HepG2 (cell line): Measurements from ENCODE around the gene CAPN3. TPM values are rescaled to one million over a fixed set of nuclear protein-coding genes. Genes with fewer than 3 reads are reported as not detected.

ENCODE experiments used
- ATAC-seq: fragments of 200-7000 bp; cut with Tn5 transposase; 3 replicates; pipeline ENCODE4 v1.9.1; 2020; ENCODE audit warnings: mild to moderate bottlenecking, moderate library complexity
- BruUV-seq: library from RNA; stranded (reverse); fragments of 400-500 nt; replicated peaks from 2 replicates; lab custom pipeline; 2021; lab: Mats Ljungman, UMichigan
- CTCF ChIA-PET: fragments of 300-600 bp; formaldehyde crosslinking; extraction: SDS; loops from one replicate; lab custom pipeline; 2021; ENCODE audit warnings: low total read pairs, inconsistent platforms, low intra/inter-chr PET ratio; lab: Yijun Ruan, JAX
- POLR2A ChIA-PET: fragments of 350-600 bp; sonication (Branson Sonifier 250); formaldehyde crosslinking; loops from one replicate; lab custom pipeline; 2020; ENCODE audit warnings: antibody characterized with exemption, inconsistent platforms; lab: Yijun Ruan, JAX
- DNase-seq: peaks from one replicate; pipeline ENCODE4 v3.0.0-alpha.2; 2015; ENCODE audit warnings: low spot score
- FAIRE-seq: peaks from 3 replicates; lab custom pipeline; 2011; peaks lifted over from hg19 to GRCh38; lab: Jason Lieb, UNC
- H2AFZ ChIP-seq: one replicate; pipeline ENCODE4 v1.6.1; 2011; ENCODE audit warnings: low read length, inconsistent platforms
- H3K27ac ChIP-seq: fragments of 300-600 bp; 3 replicates; pipeline ENCODE4 v1.8.0; 2011; ENCODE audit warnings: mixed run types, mild to moderate bottlenecking, mixed read lengths, low read length, inconsistent platforms; ENCODE audit not compliant: insufficient read depth; ENCODE audit errors: extremely low read length
- H3K27me3 ChIP-seq, 2 experiments: fragments of 200-600 bp in 1 of 2; 2 replicates in 1 of 2; 3 replicates in 1 of 2; pipeline versions ENCODE4 v1.6.0 to v1.8.0; 2011; ENCODE audit warnings: low read length in 2 of 2, mild to moderate bottlenecking in 2 of 2, moderate library complexity in 2 of 2, inconsistent platforms in 1 of 2; ENCODE audit not compliant: insufficient read depth in 2 of 2, control insufficient read depth in 1 of 2
- H3K36me3 ChIP-seq, 2 experiments: fragments of 200-600 bp in 1 of 2; replicated peaks in 1 of 2; 2 replicates in 1 of 2; 3 replicates in 1 of 2; pipeline versions ENCODE4 v1.5.1 to v1.8.0; 2011; ENCODE audit warnings: low read length in 2 of 2, inconsistent platforms in 1 of 2; ENCODE audit not compliant: insufficient read depth in 2 of 2, control insufficient read depth in 1 of 2
- H3K4me1 ChIP-seq: 2 replicates; pipeline ENCODE4 v1.5.1; 2012; ENCODE audit warnings: low read length, inconsistent platforms; ENCODE audit not compliant: insufficient read depth
- H3K4me2 ChIP-seq: 2 replicates; pipeline ENCODE4 v1.6.0; 2011; ENCODE audit warnings: low read depth, low read length, inconsistent platforms
- H3K4me3 ChIP-seq, 3 experiments: fragments of 200-600 bp in 1 of 3; sonication (generic), shearing (Covaris generic) in 1 of 3; replicated peaks in 1 of 3; 2 replicates each; pipeline ENCODE4 v1.5.1; 2011 to 2016; ENCODE audit warnings: low read length in 3 of 3, inconsistent platforms in 2 of 3, low read depth in 2 of 3, mild to moderate bottlenecking in 2 of 3, control low read depth in 1 of 3, mixed read lengths in 1 of 3; ENCODE audit not compliant: insufficient read depth in 1 of 3
- H3K79me2 ChIP-seq: one replicate; pipeline ENCODE4 v1.6.1; 2011; ENCODE audit warnings: low read length, inconsistent platforms; ENCODE audit not compliant: insufficient read depth
- H3K9ac ChIP-seq: 2 replicates; pipeline ENCODE4 v1.6.0; 2011; ENCODE audit warnings: mild to moderate bottlenecking, low read depth, low read length, inconsistent platforms; ENCODE audit not compliant: insufficient read depth
- H3K9me3 ChIP-seq: 2 replicates; pipeline ENCODE4 v1.5.1; 2012; ENCODE audit warnings: mild to moderate bottlenecking, low read length
- H4K20me1 ChIP-seq: 2 replicates; pipeline ENCODE4 v1.6.0; 2011; ENCODE audit warnings: inconsistent platforms, mild to moderate bottlenecking, low read length, moderate library complexity; ENCODE audit not compliant: insufficient read depth
- CREB3 ChIP-seq: sonication (generic); formaldehyde crosslinking; IDR thresholded peaks from 2 replicates; pipeline ENCODE4 v1.5.0; 2020; ENCODE audit warnings: missing genetic modification reagents
- ERF ChIP-seq: IDR thresholded peaks from 2 replicates; pipeline ENCODE4 v1.6.1; 2018; ENCODE audit warnings: missing biosample characterization, missing genetic modification reagents
- EZH2 ChIP-seq: conservative IDR thresholded peaks from 2 replicates; pipeline ENCODE4 v1.6.1; 2012; ENCODE audit warnings: mild to moderate bottlenecking, low read depth, low read length, moderate library complexity
- FLYWCH1 ChIP-seq: sonication (generic); formaldehyde crosslinking; IDR thresholded peaks from 2 replicates; pipeline ENCODE4 v1.8.1; 2023; ENCODE audit warnings: mild to moderate bottlenecking, missing genetic modification reagents
- PITX1 ChIP-seq: sonication (generic); formaldehyde crosslinking; IDR thresholded peaks from 2 replicates; pipeline ENCODE4 v1.5.1; 2020; ENCODE audit warnings: mild to moderate bottlenecking, missing genetic modification reagents
- RAD51 ChIP-seq: fragments of 450-650 bp; IDR thresholded peaks from 2 replicates; pipeline ENCODE4 v1.6.1; 2016; ENCODE audit warnings: borderline replicate concordance
- STAT6 ChIP-seq: sonication (generic); formaldehyde crosslinking; IDR thresholded peaks from 2 replicates; pipeline ENCODE4 v1.4.0; 2020; ENCODE audit warnings: missing genetic modification reagents, mild to moderate bottlenecking, borderline replicate concordance
- TCF12 ChIP-seq, 2 experiments: fragments of 450-650 bp in 1 of 2; sonication (generic) in 1 of 2; formaldehyde crosslinking in 1 of 2; IDR thresholded peaks; 2 replicates each; pipeline versions ENCODE4 v1.6.1 to v1.8.0; 2017 to 2022; ENCODE audit warnings: antibody characterized with exemption in 1 of 2, mild to moderate bottlenecking in 1 of 2, missing genetic modification reagents in 1 of 2, moderate library complexity in 1 of 2
- ZBTB20 ChIP-seq: sonication (generic); formaldehyde crosslinking; IDR thresholded peaks from 2 replicates; pipeline ENCODE4 v1.8.1; 2023; ENCODE audit warnings: missing genetic modification reagents, low read depth, mild to moderate bottlenecking, borderline replicate concordance
- ZNF382 ChIP-seq: sonication (generic); formaldehyde crosslinking; IDR thresholded peaks from 2 replicates; pipeline ENCODE4 v1.5.0; 2020; ENCODE audit warnings: missing genetic modification reagents, mild to moderate bottlenecking, borderline replicate concordance
- ZNF616 ChIP-seq: sonication (generic); formaldehyde crosslinking; IDR thresholded peaks from 2 replicates; pipeline ENCODE4 v1.5.0; 2020; ENCODE audit warnings: low read depth, mild to moderate bottlenecking, missing genetic modification reagents
- ZNF775 ChIP-seq: sonication (generic); formaldehyde crosslinking; IDR thresholded peaks from 2 replicates; pipeline ENCODE4 v1.4.0; 2020; ENCODE audit warnings: missing genetic modification reagents, mild to moderate bottlenecking, moderate library complexity, borderline replicate concordance
- whole genome bisulfite sequencing: methylation state at CpG from one replicate; pipeline ENCODE4 v1.1.6; 2017; ENCODE audit warnings: low lambda C conversion rate; 5-methylcytosine and 5-hydroxymethylcytosine counted together
- in situ Hi-C: cut with HindIII; loops from 2 replicates; pipeline ENCODE4 v1.10.0; 2017; ENCODE audit warnings: low pct_unique_long_range_greater_than_20kb; ENCODE audit not compliant: extremely low pct_ligation_motif_present
- intact Hi-C: fragments of 100-400 bp; cut with micrococcal nuclease; formaldehyde crosslinking; loops from one replicate; pipeline ENCODE4 v1.10.0; 2022; ENCODE audit not compliant: unreplicated experiment
- polyA plus RNA-seq, 8 experiments: library from polyadenylated mRNA; depleted of rRNA in 3 of 8; stranded (reverse) in 7 of 8; unstranded in 1 of 8; fragments of >200 nt; fragmentation: Illumina TruSeq in 4 of 8; extraction: Trizol in 4 of 8; gene quantifications; 2 replicates each; pipeline versions ENCODE4 v1.2.1 to v1.2.3, GENCODE V29; 2011 to 2016; ENCODE audit warnings: low read depth in 4 of 8, missing spikeins in 1 of 8, mixed read lengths in 1 of 8; ENCODE audit not compliant: insufficient read depth in 1 of 8
- total RNA-seq, 5 experiments: library from RNA; depleted of rRNA; stranded (reverse); fragments of >200 nt; fragmentation: Illumina TruSeq; extraction: Trizol; gene quantifications; 2 replicates each; pipeline ENCODE4 v1.2.3, GENCODE V29; 2016; ENCODE audit warnings: low read depth in 1 of 5

The CAPN3 gene
- total and polyA plus RNA-seq, 2 of the 13 experiments (the other 11 are each of a cell fraction or from before 2014, with no cell fraction given): 1.3 to 4.6 TPM

GRCh38 chr15:42338500-42338899, 20.8 kb upstream of the CAPN3 start:
- no peaks in the 10 kb centered on the region for H3K27me3 ChIP-seq
- ChIA-PET POLR2A (no interaction called here), CTCF (no interaction called here)
- FAIRE-seq (no peak), ATAC-seq (no peak), DNase-seq (no peak)
- H3K4me3 ChIP-seq: no peak overlapping the region
- H3K4me2 ChIP-seq: no peak overlapping the region
- intact Hi-C loops: no loop called here
- H2AFZ ChIP-seq: no peak overlapping the region
- no peaks in the 10 kb centered on the region for H4K20me1 ChIP-seq
- H3K27ac ChIP-seq: no peak overlapping the region
- no peaks in the 10 kb centered on the region for H3K79me2 ChIP-seq
- H3K36me3 ChIP-seq: no peaks in the 10 kb centered on the region; a peak in 1 of 5 replicates
- no peaks in the 10 kb centered on the region for H3K4me1 ChIP-seq
- BruUV-seq: no TSS peak
- 88% methylated on average over 2 of the region's 2 CpGs for WGBS
- in situ Hi-C loops: no loop called here
- H3K9ac ChIP-seq: no peak overlapping the region
- peaks cover 7% of the 10 kb centered on the region for H3K9me3 ChIP-seq
- TF ChIP-seq ZNF775 (no peak), PITX1 (CRISPR knock-in tag) (no peak), TCF12 (IDR thresholded peaks at IDR 0.05) (no peak), TCF12 (CRISPR knock-in tag; IDR thresholded peaks at IDR 0.05) (no peak), ZBTB20 (CRISPR knock-in tag) (no peak), CREB3 (CRISPR knock-in tag) (no peak), ZNF382 (CRISPR knock-in tag) (no peak), FLYWCH1 (CRISPR knock-in tag) (no peak), RAD51 (no peak), ERF (CRISPR knock-in tag) (no peak), ZNF616 (CRISPR knock-in tag) (no peak), STAT6 (CRISPR knock-in tag) (no peak), EZH2 (no peak)
